H9 (cell line): Measurements from ENCODE around the gene KRT15. TPM values are rescaled to one million over a fixed set of nuclear protein-coding genes. Genes with fewer than 3 reads are reported as not detected.

Experiments used
- DNase-seq: peaks from one replicate; pipeline ENCODE4 v3.0.0-alpha.2; 2017
- H2AFZ ChIP-seq: one replicate; pipeline ENCODE4 v1.6.1; 2013; ENCODE audit warnings: mild to moderate bottlenecking, low read length, control low read depth, moderate library complexity
- H2AK5ac ChIP-seq: 2 replicates; pipeline ENCODE4 v1.6.1; 2013; ENCODE audit warnings: low read length, control low read depth, mixed read lengths; ENCODE audit not compliant: insufficient read length
- H2BK120ac ChIP-seq: one replicate; pipeline ENCODE4 v1.6.1; 2013; ENCODE audit warnings: low read depth, mild to moderate bottlenecking, low read length, control low read depth, inconsistent platforms; ENCODE audit not compliant: poor library complexity, severe bottlenecking
- H2BK12ac ChIP-seq: 2 replicates; pipeline ENCODE4 v1.6.1; 2013; ENCODE audit warnings: low read length, control low read depth, mixed read lengths, low read depth; ENCODE audit not compliant: insufficient read length
- H2BK15ac ChIP-seq: 2 replicates; pipeline ENCODE4 v1.6.1; 2013; ENCODE audit warnings: low read depth, low read length, control low read depth
- H2BK20ac ChIP-seq: one replicate; pipeline ENCODE4 v1.6.1; 2013; ENCODE audit warnings: low read depth, mild to moderate bottlenecking, low read length, control low read depth, inconsistent platforms; ENCODE audit not compliant: poor library complexity, severe bottlenecking
- H2BK5ac ChIP-seq: 2 replicates; pipeline ENCODE4 v1.6.1; 2013; ENCODE audit warnings: low read length, control low read depth, mixed read lengths; ENCODE audit not compliant: insufficient read length
- H3K14ac ChIP-seq: 2 replicates; pipeline ENCODE4 v1.6.1; 2013; ENCODE audit warnings: low read length, control low read depth; ENCODE audit not compliant: insufficient read depth
- H3K18ac ChIP-seq: 2 replicates; pipeline ENCODE4 v1.6.1; 2013; ENCODE audit warnings: low read depth, mild to moderate bottlenecking, mixed read lengths, low read length, control low read depth; ENCODE audit not compliant: insufficient read length
- H3K23ac ChIP-seq: 2 replicates; pipeline ENCODE4 v1.6.1; 2013; ENCODE audit warnings: low read length, control low read depth, mixed read lengths, low read depth; ENCODE audit not compliant: insufficient read length
- H3K23me2 ChIP-seq: 2 replicates; pipeline ENCODE4 v1.6.1; 2013; ENCODE audit warnings: low read depth, mild to moderate bottlenecking, mixed read lengths, low read length, control low read depth; ENCODE audit not compliant: insufficient read length, poor library complexity, severe bottlenecking
- H3K27ac ChIP-seq: 2 replicates; pipeline ENCODE4 v1.5.1; 2013; ENCODE audit warnings: low read length, control low read depth, mixed read lengths, low read depth; ENCODE audit not compliant: insufficient read length
- H3K27me3 ChIP-seq: 2 replicates; pipeline ENCODE4 v1.6.1; 2013; ENCODE audit warnings: low read length, control low read depth, inconsistent platforms; ENCODE audit not compliant: insufficient read depth
- H3K4ac ChIP-seq: 2 replicates; pipeline ENCODE4 v1.6.1; 2013; ENCODE audit warnings: low read depth, mild to moderate bottlenecking, control low read depth, inconsistent platforms, low read length, moderate library complexity
- H3K4me1 ChIP-seq: 2 replicates; pipeline ENCODE4 v1.6.1; 2013; ENCODE audit warnings: low read length, control low read depth, inconsistent platforms; ENCODE audit not compliant: insufficient read depth
- H3K4me2 ChIP-seq: 2 replicates; pipeline ENCODE4 v1.6.1; 2013; ENCODE audit warnings: low read length, control low read depth, mixed read lengths; ENCODE audit not compliant: insufficient read length, insufficient read depth
- H3K56ac ChIP-seq: 2 replicates; pipeline ENCODE4 v1.6.1; 2013; ENCODE audit warnings: low read depth, mild to moderate bottlenecking, mixed read lengths, low read length, control low read depth; ENCODE audit not compliant: insufficient read length
- H3K79me1 ChIP-seq: 2 replicates; pipeline ENCODE4 v1.6.1; 2013; ENCODE audit warnings: low read depth, mild to moderate bottlenecking, moderate library complexity, low read length, control low read depth, inconsistent platforms; ENCODE audit not compliant: insufficient read depth, poor library complexity, severe bottlenecking
- H3K79me2 ChIP-seq: 2 replicates; pipeline ENCODE4 v1.6.1; 2013; ENCODE audit warnings: low read length, control low read depth, inconsistent platforms; ENCODE audit not compliant: insufficient read depth
- H3K9ac ChIP-seq: 2 replicates; pipeline ENCODE4 v1.6.1; 2013; ENCODE audit warnings: low read length, control low read depth, mixed read lengths; ENCODE audit not compliant: insufficient read length; ENCODE audit errors: extremely low read depth
- H3K9me3 ChIP-seq: one replicate; pipeline ENCODE4 v1.6.1; 2013; ENCODE audit warnings: low read depth, low read length, inconsistent platforms; ENCODE audit not compliant: control insufficient read depth
- H3T11ph ChIP-seq: one replicate; pipeline ENCODE4 v1.6.1; 2013; ENCODE audit warnings: mild to moderate bottlenecking, low read length, control low read depth, inconsistent platforms
- H4K20me1 ChIP-seq: one replicate; pipeline ENCODE4 v1.6.1; 2013; ENCODE audit not compliant: control insufficient read depth, insufficient read length, insufficient read depth
- H4K5ac ChIP-seq: 2 replicates; pipeline ENCODE4 v1.6.1; 2013; ENCODE audit warnings: low read depth, mild to moderate bottlenecking, mixed read lengths, low read length, control low read depth; ENCODE audit not compliant: insufficient read length
- H4K8ac ChIP-seq: replicated peaks from 2 replicates; pipeline ENCODE4 v1.6.1; 2013; ENCODE audit warnings: low read length, control low read depth, mixed read lengths, low read depth; ENCODE audit not compliant: insufficient read length
- H4K91ac ChIP-seq: 2 replicates; pipeline ENCODE4 v1.6.1; 2013; ENCODE audit warnings: low read depth, mild to moderate bottlenecking, moderate library complexity, mixed read lengths, low read length, control low read depth; ENCODE audit not compliant: insufficient read length
- H3K27ac Mint-ChIP-seq, 3 experiments: 2 replicates in 2 of 3; 3 replicates in 1 of 3; pipeline ENCODE4 v1.8.0; 2020 to 2021; ENCODE audit warnings: mixed read lengths in 3 of 3, mild to moderate bottlenecking in 1 of 3, moderate library complexity in 1 of 3
- H3K27me3 Mint-ChIP-seq: 2 replicates; pipeline ENCODE4 v1.8.0; 2021; ENCODE audit warnings: low read depth, mild to moderate bottlenecking, moderate library complexity, mixed read lengths
- H3K36me3 Mint-ChIP-seq, 3 experiments: 2 replicates in 2 of 3; 3 replicates in 1 of 3; pipeline ENCODE4 v1.8.0; 2020 to 2021; ENCODE audit warnings: low read depth in 3 of 3, mixed read lengths in 3 of 3; ENCODE audit not compliant: insufficient read depth in 1 of 3
- H3K4me1 Mint-ChIP-seq, 2 experiments: 2 replicates each; pipeline ENCODE4 v1.8.0; 2020; ENCODE audit warnings: mixed read lengths in 2 of 2
- H3K4me3 Mint-ChIP-seq, 2 experiments: 2 replicates in 1 of 2; 3 replicates in 1 of 2; pipeline ENCODE4 v1.8.0; 2020 to 2021; ENCODE audit warnings: mild to moderate bottlenecking in 2 of 2, mixed read lengths in 2 of 2, moderate library complexity in 1 of 2
- H3K9me3 Mint-ChIP-seq, 2 experiments: 2 replicates in 1 of 2; 3 replicates in 1 of 2; pipeline ENCODE4 v1.8.0; 2020; ENCODE audit warnings: mild to moderate bottlenecking in 2 of 2, mixed read lengths in 2 of 2, moderate library complexity in 1 of 2
- CTCF ChIP-seq: fragments of 200-600 bp; sonication (generic); conservative IDR thresholded peaks from 3 replicates; pipeline ENCODE4 v1.8.0; 2021; ENCODE audit warnings: antibody characterized with exemption, mild to moderate bottlenecking
- WGBS: extraction: QIAGEN DNeasy Blood & Tissue Kit; methylation state at CpG from one replicate; pipeline ENCODE4 v1.1.7; 2013; ENCODE audit warnings: missing lambda C conversion rate, low lambda C conversion rate, mixed read lengths; ENCODE audit not compliant: insufficient read length; ENCODE audit errors: extremely low coverage; 5-methylcytosine and 5-hydroxymethylcytosine counted together
- total RNA-seq: library from RNA; stranded (reverse); gene quantifications from 2 replicates; pipeline ENCODE4 v1.2.1, GENCODE V29; 2021

The KRT15 gene
- total RNA-seq, 1 experiment from 2014 or later, result 0.87 TPM

- H4K5ac ChIP-seq, result no peak overlapping the region
- H3K79me2 ChIP-seq, result no peaks in the 10 kb centered on the region
- H4K8ac ChIP-seq, result no peak overlapping the region
- TF ChIP-seq CTCF, result no peak
- H3K9ac ChIP-seq, result no peak overlapping the region
- no peak overlapping the region for H3K4me2 ChIP-seq
- Mint-ChIP-seq H3K4me3 (no peak overlapping the region), H3K4me1 (peaks cover 1 to 10% of the 10 kb centered on the region in 2 experiments), H3K9me3 (no peaks in the 10 kb centered on the region), H3K27me3 (peaks cover 27% of the 10 kb centered on the region), H3K27ac (no peak overlapping the region), H3K36me3 (no peaks in the 10 kb centered on the region)
- H3K27me3 ChIP-seq, result no peaks in the 10 kb centered on the region
- no peaks in the 10 kb centered on the region for H4K20me1 ChIP-seq
- no peaks in the 10 kb centered on the region for H3K79me1 ChIP-seq
- no peak overlapping the region for H3K14ac ChIP-seq
- H3K23me2 ChIP-seq, result peaks cover 3% of the 10 kb centered on the region
- H3T11ph ChIP-seq, result no peak overlapping the region
- no peak overlapping the region for H2BK120ac ChIP-seq
- no peak overlapping the region for H3K56ac ChIP-seq
- no peak overlapping the region for H2BK15ac ChIP-seq
- H3K4ac ChIP-seq, result no peak overlapping the region
- no peak overlapping the region for H3K27ac ChIP-seq
- no peaks in the 10 kb centered on the region for H3K9me3 ChIP-seq
- H4K91ac ChIP-seq, result no peak overlapping the region
- no peak overlapping the region for H2AK5ac ChIP-seq
- DNase-seq, result no peak
- H3K23ac ChIP-seq, result no peak overlapping the region
- H2BK5ac ChIP-seq, result no peak overlapping the region
- H2BK12ac ChIP-seq, result no peak overlapping the region
- H3K18ac ChIP-seq, result no peak overlapping the region
- H2BK20ac ChIP-seq, result no peak overlapping the region
- no CpG with 5 or more reads among the region's 13 CpGs for WGBS
- no peaks in the 10 kb centered on the region for H3K4me1 ChIP-seq
- H2AFZ ChIP-seq, result no peak overlapping the region
Measured at GRCh38 chr17:41486316-41486715, 32.4 kb downstream of the KRT15 start.
